ENCODE measurements around the gene TMEM225B.

TMEM225B gene

GRCh38 chr7:99606531-99606930 is 8.5 kb downstream of the TMEM225B start:
- no peaks in the 10 kb centered on the region for H4K20me1 ChIP-seq (ENCODE audit: insufficient read depth, low read length)
- no peak overlapping the region for H3K27ac ChIP-seq (ENCODE audit: low read length)
- H3K27me3 ChIP-seq (ENCODE audit: low read depth, low read length): no peaks in the 10 kb centered on the region
- no peaks in the 10 kb centered on the region for H3K79me2 ChIP-seq (ENCODE audit: low read length)
- no peaks in the 10 kb centered on the region for H3K36me3 ChIP-seq (replicated peaks; ENCODE audit: low read depth, low read length)
- no peak overlapping the region for H3K4me3 ChIP-seq (ENCODE audit: low read length)
- H3K9me3 ChIP-seq (ENCODE audit: insufficient read depth, low read length): no peaks in the 10 kb centered on the region
- H3K4me1 ChIP-seq (ENCODE audit: low read length): no peaks in the 10 kb centered on the region
- no peak overlapping the region for H3K9ac ChIP-seq (ENCODE audit: low read length)
- no peak overlapping the region for H2AFZ ChIP-seq (ENCODE audit: low read depth, low read length)
- TF ChIP-seq CTCF (IDR thresholded peaks at IDR 0.05; ENCODE audit: low read depth, low read length): no peak
- TF ChIP-seq EZH2phosphoT487 (IDR thresholded peaks at IDR 0.05; ENCODE audit: low read depth): no peak
- H3K4me2 ChIP-seq (ENCODE audit: low read length): no peak overlapping the region

GRCh38 chr7:99607548-99607947 is 9.5 kb downstream of the TMEM225B start:
- no peak overlapping the region for H3K4me3 ChIP-seq (ENCODE audit: low read length)
- H3K27me3 ChIP-seq (ENCODE audit: low read depth, low read length): no peaks in the 10 kb centered on the region
- H3K4me2 ChIP-seq (ENCODE audit: low read length): no peak overlapping the region
- no peaks in the 10 kb centered on the region for H3K79me2 ChIP-seq (ENCODE audit: low read length)
- no peak for TF ChIP-seq CTCF (IDR thresholded peaks at IDR 0.05; ENCODE audit: low read depth, low read length)
- no peaks in the 10 kb centered on the region for H3K9me3 ChIP-seq (ENCODE audit: insufficient read depth, low read length)
- no peak overlapping the region for H3K9ac ChIP-seq (ENCODE audit: low read length)
- no peaks in the 10 kb centered on the region for H3K4me1 ChIP-seq (ENCODE audit: low read length)
- no peaks in the 10 kb centered on the region for H3K36me3 ChIP-seq (replicated peaks; ENCODE audit: low read depth, low read length)
- no peak overlapping the region for H2AFZ ChIP-seq (ENCODE audit: low read depth, low read length)
- no peak overlapping the region for H3K27ac ChIP-seq (ENCODE audit: low read length)
- no peaks in the 10 kb centered on the region for H4K20me1 ChIP-seq (ENCODE audit: insufficient read depth, low read length)

- Histone ChIP-seq H3K4me2 (ENCODE audit: low read length) (no peak overlapping the region), H3K36me3 (replicated peaks; ENCODE audit: low read depth, low read length) (peaks cover 10% of the 10 kb centered on the region), H3K79me2 (ENCODE audit: low read length) (peaks cover 22% of the 10 kb centered on the region), H3K27me3 (ENCODE audit: low read depth, low read length) (no peaks in the 10 kb centered on the region), H4K20me1 (ENCODE audit: insufficient read depth, low read length) (no peaks in the 10 kb centered on the region), H3K9ac (ENCODE audit: low read length) (no peak overlapping the region), H2AFZ (ENCODE audit: low read depth, low read length) (no peak overlapping the region), H3K9me3 (ENCODE audit: insufficient read depth, low read length) (no peaks in the 10 kb centered on the region), H3K27ac (ENCODE audit: low read length) (no peak overlapping the region), H3K4me3 (ENCODE audit: low read length) (no peak overlapping the region), H3K4me1 (ENCODE audit: low read length) (peaks cover 10% of the 10 kb centered on the region)
- TF ChIP-seq EZH2phosphoT487 (IDR thresholded peaks at IDR 0.05; ENCODE audit: low read depth) (no peak), CTCF (IDR thresholded peaks at IDR 0.05; ENCODE audit: low read depth, low read length) (no peak)
Measured at GRCh38 chr7:99614495-99614894, 16.4 kb downstream of the TMEM225B start.

GRCh38 chr7:99615989-99616358 is 17.9 kb downstream of the TMEM225B start:
- Histone ChIP-seq H2AFZ (ENCODE audit: low read depth, low read length) (peak overlapping the region; percentile 100), H3K27ac (ENCODE audit: low read length) (no peak overlapping the region), H3K4me1 (ENCODE audit: low read length) (peaks cover 10% of the 10 kb centered on the region), H3K27me3 (ENCODE audit: low read depth, low read length) (no peaks in the 10 kb centered on the region), H3K4me2 (ENCODE audit: low read length) (peak overlapping the region; percentile 57), H3K9me3 (ENCODE audit: insufficient read depth, low read length) (no peaks in the 10 kb centered on the region), H4K20me1 (ENCODE audit: insufficient read depth, low read length) (no peaks in the 10 kb centered on the region), H3K36me3 (replicated peaks; ENCODE audit: low read depth, low read length) (peaks cover 24% of the 10 kb centered on the region), H3K4me3 (ENCODE audit: low read length) (peak overlapping the region; percentile 96), H3K79me2 (ENCODE audit: low read length) (peaks cover 22% of the 10 kb centered on the region), H3K9ac (ENCODE audit: low read length) (peak overlapping the region; percentile 87)
- TF ChIP-seq CTCF (IDR thresholded peaks at IDR 0.05; ENCODE audit: low read depth, low read length) (no peak), EZH2phosphoT487 (IDR thresholded peaks at IDR 0.05; ENCODE audit: low read depth) (no peak)

Data from OCI-LY3 (cell line).